Liver (tissue), 9 donors: Measurements from ENCODE around the gene SLC16A5. TPM values are rescaled to one million over a fixed set of nuclear protein-coding genes. Genes with fewer than 3 reads are reported as not detected.
"Not testable (repeated sequence)": the region's sequence is repeated elsewhere in the genome, so short reads cannot be mapped to it uniquely, and the experiment has no call there.

ENCODE experiments used
- DNase-seq: peaks from one replicate; pipeline ENCODE4 v3.0.0-alpha.2; 2017; ENCODE audit warnings: low spot score
- H3K27ac ChIP-seq, 2 donors: one replicate each; pipeline ENCODE4 v1.7.0; 2013; ENCODE audit warnings: inconsistent platforms in 2 of 2, low read length in 2 of 2, control low read depth in 1 of 2, low read depth in 1 of 2, mild to moderate bottlenecking in 1 of 2
- H3K27me3 ChIP-seq, 4 donors: one replicate each; pipeline versions ENCODE4 v1.6.1 to v1.7.0; 2013; ENCODE audit warnings: low read length in 3 of 4, inconsistent platforms in 1 of 4, mild to moderate bottlenecking in 1 of 4, moderate library complexity in 1 of 4; ENCODE audit not compliant: control insufficient read depth in 4 of 4, insufficient read depth in 4 of 4
- H3K36me3 ChIP-seq, 4 donors: one replicate each; pipeline versions ENCODE4 v1.6.1 to v1.7.0; 2013; ENCODE audit warnings: low read length in 3 of 4, mild to moderate bottlenecking in 3 of 4, low read depth in 1 of 4, moderate library complexity in 1 of 4; ENCODE audit not compliant: control insufficient read depth in 4 of 4, insufficient read depth in 3 of 4
- H3K4me1 ChIP-seq, 4 donors: one replicate each; pipeline versions ENCODE4 v1.6.1 to v1.7.0; 2013; ENCODE audit warnings: low read length in 3 of 4, mild to moderate bottlenecking in 3 of 4, moderate library complexity in 1 of 4; ENCODE audit not compliant: control insufficient read depth in 4 of 4, insufficient read depth in 4 of 4
- H3K4me3 ChIP-seq, 3 donors: one replicate each; pipeline versions ENCODE4 v1.6.1 to v1.7.0; 2013; ENCODE audit warnings: low read length in 3 of 3, control low read depth in 1 of 3, low read depth in 1 of 3, mild to moderate bottlenecking in 1 of 3
- H3K9ac ChIP-seq, 2 donors: one replicate each; pipeline ENCODE4 v1.7.0; 2013; ENCODE audit warnings: low read length in 2 of 2, mild to moderate bottlenecking in 2 of 2, moderate library complexity in 2 of 2, control low read depth in 1 of 2, low read depth in 1 of 2
- H3K9me3 ChIP-seq, 4 donors: one replicate each; pipeline versions ENCODE4 v1.6.1 to v1.7.0; 2013; ENCODE audit warnings: low read length in 3 of 4; ENCODE audit not compliant: control insufficient read depth in 4 of 4
- ATF3 ChIP-seq: IDR thresholded peaks from 2 replicates; pipeline ENCODE4 v1.6.1; 2016; ENCODE audit warnings: antibody characterized with exemption
- EGR1 ChIP-seq, 2 donors: IDR thresholded peaks; 2 replicates each; pipeline ENCODE4 v1.6.1; 2016 to 2018; ENCODE audit warnings: antibody characterized with exemption in 2 of 2, low read depth in 2 of 2
- FOXA1 ChIP-seq: IDR thresholded peaks from 2 replicates; pipeline ENCODE4 v1.6.1; 2016; ENCODE audit warnings: antibody characterized with exemption
- FOXA2 ChIP-seq: IDR thresholded peaks from 2 replicates; pipeline ENCODE4 v1.6.1; 2016; ENCODE audit warnings: antibody characterized with exemption
- HNF4A ChIP-seq, 2 donors: conservative IDR thresholded peaks; 2 replicates each; pipeline ENCODE4 v1.6.1; 2016; ENCODE audit warnings: antibody characterized with exemption in 2 of 2, mild to moderate bottlenecking in 2 of 2
- HNF4G ChIP-seq: IDR thresholded peaks from 2 replicates; pipeline ENCODE4 v1.6.1; 2016; ENCODE audit warnings: antibody characterized with exemption
- JUND ChIP-seq, 2 donors: IDR thresholded peaks; 2 replicates each; pipeline ENCODE4 v1.6.1; 2016; ENCODE audit warnings: antibody characterized with exemption in 2 of 2
- MAX ChIP-seq: IDR thresholded peaks from 2 replicates; pipeline ENCODE4 v1.6.1; 2016; ENCODE audit warnings: antibody characterized with exemption
- RAD21 ChIP-seq, 2 donors: IDR thresholded peaks; 2 replicates each; pipeline ENCODE4 v1.6.1; 2016; ENCODE audit warnings: antibody characterized with exemption in 2 of 2, mild to moderate bottlenecking in 2 of 2
- RXRA ChIP-seq, 2 donors: IDR thresholded peaks; 2 replicates each; pipeline ENCODE4 v1.6.1; 2017 to 2018; ENCODE audit warnings: antibody characterized with exemption in 2 of 2, mild to moderate bottlenecking in 1 of 2
- SP1 ChIP-seq: IDR thresholded peaks from 2 replicates; pipeline ENCODE4 v1.6.1; 2018; ENCODE audit warnings: antibody characterized with exemption, mild to moderate bottlenecking
- ZBTB33 ChIP-seq: IDR thresholded peaks from 2 replicates; pipeline ENCODE4 v1.6.1; 2016; ENCODE audit warnings: antibody characterized with exemption
- WGBS: extraction: QIAGEN DNeasy Blood & Tissue Kit; methylation state at CpG from one replicate; pipeline ENCODE4 v1.1.7; 2013; 5-methylcytosine and 5-hydroxymethylcytosine counted together
- polyA plus RNA-seq, 2 donors: library from polyadenylated mRNA; stranded (reverse) in 1 of 2; unstranded in 1 of 2; fragments of 200-250 nt in 1 of 2; fragments of >200 nt in 1 of 2; fragmentation: Nextera tagmentation in 1 of 2; extraction: Ambion mirVana in 1 of 2; gene quantifications; one replicate each; pipeline versions ENCODE4 v1.2.1 to v1.2.3, GENCODE V29; 2013 to 2015
- total RNA-seq, 2 donors: library from RNA; depleted of rRNA; stranded (reverse); fragments of >200 nt; gene quantifications; one replicate each; pipeline ENCODE4 v1.2.3, GENCODE V29; 2014
- donor health status: healthy.
- donor health status: healthy.
- donor health status: healthy.
- donor health status: healthy.
- donor health status: healthy.

Gene SLC16A5
- total and polyA plus RNA-seq, 4 donors: 1.0 to 4.5 (median 2.6) TPM

- H3K4me1 ChIP-seq: peaks cover 3 to 15% (median 10%) of the 10 kb centered on the region in 4 donors
- H3K27ac ChIP-seq: no peak overlapping the region
- TF ChIP-seq HNF4A (conservative IDR thresholded peaks at IDR 0.05) (no peak), HNF4G (no peak)
- 90% methylated on average over 5 of the region's 5 CpGs for WGBS
- H3K36me3 ChIP-seq: peaks cover 11 to 39% (median 27%) of the 10 kb centered on the region in 4 donors
- no peaks in the 10 kb centered on the region for H3K9me3 ChIP-seq
- no peaks in the 10 kb centered on the region for H3K27me3 ChIP-seq
- H3K4me3 ChIP-seq: no peak overlapping the region
- H3K9ac ChIP-seq: no peak overlapping the region
- no peak for DNase-seq
Observed at GRCh38 chr17:75039238-75039637, 48.5 kb upstream of the SLC16A5 start.

- peaks cover 11 to 39% (median 27%) of the 10 kb centered on the region in 4 donors for H3K36me3 ChIP-seq
- no peak overlapping the region for H3K27ac ChIP-seq
- 93% methylated on average over 12 of the region's 12 CpGs for WGBS
- no peak overlapping the region for H3K9ac ChIP-seq
- no peaks in the 10 kb centered on the region for H3K27me3 ChIP-seq
- no peaks in the 10 kb centered on the region for H3K9me3 ChIP-seq
- DNase-seq: no peak
- H3K4me3 ChIP-seq: no peak overlapping the region
- H3K4me1 ChIP-seq: peaks cover 0 to 5% (median 2%) of the 10 kb centered on the region in 4 donors
- TF ChIP-seq MAX (no peak), EGR1 (IDR thresholded peaks at IDR 0.05; ENCODE audit: low read depth in 2 of 2) (no peak), RAD21 (IDR thresholded peaks at IDR 0.05) (no peak), ATF3 (no peak), HNF4A (conservative IDR thresholded peaks at IDR 0.05) (no peak), FOXA2 (no peak), FOXA1 (no peak), JUND (IDR thresholded peaks at IDR 0.05) (no peak), HNF4G (no peak), SP1 (no peak), RXRA (IDR thresholded peaks at IDR 0.05) (no peak), ZBTB33 (no peak)
Observed at GRCh38 chr17:75041656-75042280, 46.0 kb upstream of the SLC16A5 start.

- not testable (repeated sequence) for H3K4me3 ChIP-seq, DNase-seq, H3K9ac ChIP-seq, H3K27ac ChIP-seq, H3K27me3 ChIP-seq, H3K9me3 ChIP-seq
- H3K4me1 ChIP-seq: peaks cover 5 to 18% (median 13%) of the 10 kb centered on the region in 4 donors
- 80% methylated on average over 5 of the region's 5 CpGs for WGBS
- H3K36me3 ChIP-seq: peaks cover 11 to 34% (median 22%) of the 10 kb centered on the region in 4 donors
Observed at GRCh38 chr17:75043789-75044188, 44.0 kb upstream of the SLC16A5 start.
